Left forelimb (tissue), 1 donor: Measurements from ENCODE around the gene PDLIM3.
A peak's percentile ranks its signal among the peaks of the same experiment; 100 is the strongest.
"Not testable (repeated sequence)": the region's sequence is repeated elsewhere in the genome, so short reads cannot be mapped to it uniquely, and the experiment has no call there.

Experiments
- DNase-seq: peaks from one replicate; pipeline ENCODE4 v3.0.0-alpha.2; 2018; ENCODE audit warnings: low spot score

Gene PDLIM3

GRCh38 chr4:185552254-185552653, 16.9 kb upstream of the PDLIM3 start:
- DNase-seq: no peak

- DNase-seq: no peak
Measured at GRCh38 chr4:185550933-185551332, 15.6 kb upstream of the PDLIM3 start.

DNA sequence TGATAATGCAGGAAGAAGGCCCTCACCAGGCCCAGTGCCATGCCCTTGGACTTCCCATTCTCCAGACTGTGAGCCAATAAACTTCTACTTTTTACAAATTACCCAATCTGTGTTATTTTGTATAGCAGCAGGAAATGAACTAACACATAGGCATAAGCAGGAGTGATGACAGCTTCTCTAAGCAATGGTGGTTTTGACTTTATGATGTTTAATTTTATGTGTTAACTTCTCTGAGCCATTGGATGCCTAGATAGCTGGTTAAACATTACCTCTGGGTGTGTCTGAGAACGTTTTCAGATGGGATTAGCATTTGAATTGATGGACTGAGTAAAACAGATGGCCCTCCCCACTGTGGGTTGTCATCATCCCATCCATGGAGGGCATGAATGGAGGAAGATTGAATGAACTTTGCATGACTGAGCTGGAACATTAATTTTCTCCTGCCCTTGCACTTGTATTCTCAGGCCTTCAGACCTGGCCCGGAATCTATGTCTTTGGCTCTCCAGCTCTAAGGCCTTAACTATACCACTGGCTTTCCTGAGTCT, 13.9 kb upstream of the PDLIM3 start:
- DNase-seq: no peak

DNA sequence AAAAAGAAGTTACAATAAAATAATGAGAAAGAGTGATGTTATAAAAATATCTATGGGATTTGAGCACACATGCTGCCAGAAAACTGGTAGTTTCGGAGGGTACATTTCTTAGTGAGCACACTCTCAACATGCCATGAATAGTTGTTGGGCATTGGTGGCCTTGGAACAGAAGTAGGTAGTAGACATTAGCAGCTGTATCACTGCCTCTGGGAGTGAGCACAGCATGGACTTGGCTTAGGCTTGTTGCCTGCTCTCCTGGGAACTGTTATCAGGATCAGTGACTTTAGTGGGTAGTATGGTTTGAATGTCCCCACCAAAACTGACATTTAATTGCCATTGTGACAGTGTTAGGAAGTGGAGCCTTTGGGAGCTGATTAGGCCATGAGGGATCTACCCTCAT, 13.3 kb upstream of the PDLIM3 start:
- DNase-seq: no peak

GRCh38 chr4:185546335-185546734, 11.0 kb upstream of the PDLIM3 start:
- DNase-seq: no peak

- DNase-seq: peak; percentile 80
Measured at GRCh38 chr4:185542626-185543315, 7.5 kb upstream of the PDLIM3 start.

GRCh38 chr4:185541251-185541727, 6.0 kb upstream of the PDLIM3 start:
- DNase-seq: peak; percentile 67

GRCh38 chr4:185540487-185541120, 5.3 kb upstream of the PDLIM3 start:
- no peak for DNase-seq

- no peak for DNase-seq
Measured at GRCh38 chr4:185540040-185540439, 4.7 kb upstream of the PDLIM3 start.

GRCh38 chr4:185538806-185539205, 3.5 kb upstream of the PDLIM3 start:
- no peak for DNase-seq

GRCh38 chr4:185536411-185536709, 1.1 kb upstream of the PDLIM3 start:
- DNase-seq: no peak

GRCh38 chr4:185535612-185536410, 504 bp upstream of the PDLIM3 start:
- no peak for DNase-seq

DNA sequence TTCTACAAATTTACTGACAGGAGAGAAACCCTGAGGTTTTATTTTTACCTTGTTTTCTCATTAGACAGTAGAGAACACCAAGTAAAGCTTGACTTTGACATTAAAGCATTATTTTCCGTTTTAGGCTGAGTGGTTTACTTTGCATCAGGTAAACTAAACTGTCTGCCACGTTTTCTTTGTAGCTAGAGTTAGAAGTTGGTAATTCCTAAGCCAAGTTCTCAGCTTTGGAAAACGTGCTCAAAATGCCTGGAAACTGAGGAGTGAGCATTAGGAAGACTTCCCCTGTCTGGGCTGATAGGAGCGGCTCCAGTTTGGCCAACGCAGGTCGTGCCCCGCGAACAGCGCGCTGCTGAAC, 819 bp downstream of the PDLIM3 start:
- DNase-seq: no peak

DNA sequence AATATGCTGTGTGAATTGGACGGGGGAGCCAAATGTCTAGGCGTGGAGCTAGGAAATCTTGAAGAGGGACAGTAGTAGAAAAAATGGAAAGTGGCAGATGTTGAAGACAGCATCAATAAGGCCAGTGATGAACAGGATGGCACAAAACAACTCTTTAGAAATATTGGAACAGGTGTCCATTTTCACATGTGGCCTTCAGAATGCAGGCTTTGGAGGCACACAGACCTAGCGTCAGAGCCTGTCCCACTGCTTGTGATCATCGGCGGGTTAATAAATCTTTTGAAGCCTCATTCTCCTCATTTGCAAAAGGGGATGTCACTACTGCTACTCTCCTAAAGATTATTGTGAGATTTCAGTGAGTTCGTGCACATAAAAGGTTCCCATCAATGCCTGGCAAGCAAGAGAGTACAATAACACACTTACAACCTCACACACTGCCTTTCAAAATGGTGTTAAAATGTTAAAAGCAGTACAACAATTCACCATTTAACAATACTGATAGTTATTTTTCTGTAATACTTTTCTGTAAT, 2.4 kb downstream of the PDLIM3 start:
- no peak for DNase-seq

GRCh38 chr4:185532293-185532692, 3.0 kb downstream of the PDLIM3 start:
- no peak for DNase-seq

DNA sequence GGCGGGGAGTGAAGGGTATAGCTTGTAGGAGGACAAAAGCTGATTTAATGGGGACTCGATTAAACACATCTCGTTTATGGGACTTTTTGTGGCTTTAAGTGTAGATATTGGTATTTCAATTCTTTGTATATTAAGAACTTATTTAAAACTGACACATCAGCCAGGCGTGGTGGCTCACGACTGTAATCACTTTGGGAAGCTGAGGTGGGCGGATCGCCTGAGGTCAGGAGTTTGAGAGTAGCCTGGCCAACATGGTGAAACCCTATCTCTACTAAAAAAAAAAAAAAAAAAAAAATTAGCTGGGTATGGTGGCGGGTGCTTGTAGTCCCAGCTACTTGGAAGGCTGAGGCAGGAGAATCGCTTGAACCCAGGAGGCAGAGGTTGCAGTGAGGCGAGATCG, 3.7 kb downstream of the PDLIM3 start:
- not testable (repeated sequence) for DNase-seq

- no peak for DNase-seq
Measured at GRCh38 chr4:185529413-185529812, 5.9 kb downstream of the PDLIM3 start.

DNA sequence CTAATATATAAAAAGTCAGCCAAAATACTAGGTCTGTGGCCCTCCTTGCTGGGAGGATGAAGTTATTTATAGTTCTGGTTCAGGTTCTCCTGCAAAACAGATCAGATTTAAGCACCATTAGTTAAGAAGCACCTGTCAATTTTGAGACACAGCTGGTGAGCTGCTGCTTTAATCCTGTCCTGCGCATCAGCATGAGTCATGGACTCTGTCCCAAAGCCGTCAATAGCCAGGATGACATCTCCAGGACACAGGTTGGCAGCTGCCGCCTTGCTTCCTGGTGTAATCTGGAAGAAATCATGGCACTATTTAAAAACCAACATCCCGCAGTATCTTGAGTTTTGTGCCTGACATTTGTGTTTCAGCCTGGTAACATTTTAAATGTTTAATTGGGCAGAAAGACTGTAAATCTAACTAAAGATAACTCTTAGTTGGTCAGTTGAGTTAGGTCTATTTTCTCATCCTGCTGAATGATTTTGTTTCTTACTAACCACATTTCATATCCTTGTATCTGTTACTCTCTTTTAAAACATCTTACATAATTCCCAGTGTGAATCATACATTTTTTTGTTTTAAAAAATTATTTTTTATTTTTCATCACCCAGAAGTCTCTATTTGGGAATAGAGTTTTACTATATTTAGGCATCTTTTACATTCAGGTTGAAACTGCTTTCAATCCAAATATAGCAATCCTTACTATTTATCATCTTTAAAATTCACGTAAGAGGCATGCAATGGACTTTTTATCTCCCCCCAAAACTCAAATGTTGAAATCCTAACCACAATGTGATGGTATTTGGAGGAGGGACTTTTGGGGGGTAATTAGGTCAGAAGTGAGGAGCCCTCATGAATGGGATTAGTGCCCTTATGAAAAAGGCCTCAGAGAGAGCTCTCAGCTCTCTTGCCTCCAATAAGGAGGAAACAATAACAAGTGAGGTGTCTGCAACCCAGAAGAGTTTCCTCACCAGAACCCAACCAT, 10.1 kb downstream of the PDLIM3 start:
- no peak for DNase-seq

DNA sequence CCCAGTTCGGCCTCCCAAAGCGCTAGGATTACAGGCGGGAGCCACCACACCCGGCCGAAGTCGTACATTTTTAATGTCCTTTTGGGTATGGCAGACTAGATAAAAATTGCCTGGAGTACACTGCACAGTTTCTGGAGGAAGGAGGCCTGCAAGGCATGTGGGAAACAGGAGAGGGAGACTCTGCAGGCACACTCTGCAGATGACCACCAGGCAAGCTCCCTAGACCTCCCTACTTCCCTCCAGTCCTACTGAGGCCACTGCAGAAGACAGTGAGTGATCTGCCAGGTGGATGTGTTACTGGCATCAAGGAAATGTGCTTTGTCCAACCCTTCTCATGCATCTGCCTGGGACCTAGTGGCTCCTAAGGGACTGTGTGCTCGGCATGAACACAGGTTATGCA, 11.4 kb downstream of the PDLIM3 start:
- DNase-seq: no peak

DNA sequence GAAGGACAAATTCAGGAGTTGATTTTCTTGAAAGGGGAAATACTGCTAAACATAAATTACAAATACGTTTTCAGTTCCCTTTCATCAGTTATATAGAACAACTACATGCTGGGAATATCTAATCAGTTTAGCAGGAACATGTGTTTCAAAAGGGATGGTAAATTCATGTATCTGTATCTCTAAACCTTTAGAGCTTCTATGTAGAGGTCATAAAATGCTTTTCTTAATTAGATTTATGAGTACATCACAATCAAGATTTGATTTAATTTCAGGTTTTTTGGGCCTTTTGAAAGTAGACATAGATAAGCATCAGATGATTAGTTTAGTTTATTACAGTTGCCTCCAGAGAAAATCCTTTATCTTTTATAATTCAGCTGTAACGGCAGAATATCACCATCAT, 12.9 kb downstream of the PDLIM3 start:
- no peak for DNase-seq

- no peak for DNase-seq
Measured at GRCh38 chr4:185520119-185520518, 15.2 kb downstream of the PDLIM3 start.

- DNase-seq: no peak
Measured at GRCh38 chr4:185518494-185518893, 16.8 kb downstream of the PDLIM3 start.
